OCI-LY1 (cell line): ENCODE data around the gene NCAPH2.
A peak's percentile ranks its signal among the peaks of the same experiment; 100 is the strongest.
"Not testable (repeated sequence)": the region's sequence is repeated elsewhere in the genome, so short reads cannot be mapped to it uniquely, and the experiment has no call there.

ENCODE experiments used
- H2AFZ ChIP-seq: fragments of 200-600 bp; sonication (generic), shearing (Covaris generic); 2 replicates; pipeline ENCODE4 v1.6.0; 2014; ENCODE audit warnings: antibody characterized with exemption, mild to moderate bottlenecking, low read length
- H3F3A ChIP-seq: fragments of 200-600 bp; sonication (generic), shearing (Covaris generic); 2 replicates; pipeline ENCODE4 v1.6.0; 2014; ENCODE audit warnings: mild to moderate bottlenecking, antibody characterized with exemption, low read length, moderate library complexity; ENCODE audit not compliant: insufficient read depth
- H3K27ac ChIP-seq: fragments of 200-600 bp; sonication (generic); 2 replicates; pipeline ENCODE4 v1.5.1; 2014; ENCODE audit warnings: low read length, mixed run types, mild to moderate bottlenecking, low read depth; ENCODE audit not compliant: poor library complexity, severe bottlenecking
- H3K27me3 ChIP-seq: fragments of 200-600 bp; sonication (generic); 2 replicates; pipeline ENCODE4 v1.6.0; 2014; ENCODE audit warnings: antibody characterized with exemption, mild to moderate bottlenecking, low read length, moderate library complexity; ENCODE audit not compliant: insufficient read depth
- H3K36me3 ChIP-seq: fragments of 200-600 bp; sonication (generic); 2 replicates; pipeline ENCODE4 v1.6.1; 2014; ENCODE audit warnings: mild to moderate bottlenecking, antibody characterized with exemption, low read length, moderate library complexity, mixed read lengths; ENCODE audit not compliant: insufficient read depth
- H3K4me1 ChIP-seq: fragments of 200-600 bp; sonication (generic); 2 replicates; pipeline ENCODE4 v1.5.1; 2014; ENCODE audit warnings: mild to moderate bottlenecking, low read length, moderate library complexity; ENCODE audit not compliant: insufficient read depth, severe bottlenecking
- H3K4me2 ChIP-seq: fragments of 200-600 bp; sonication (generic), shearing (Covaris generic); 2 replicates; pipeline ENCODE4 v1.6.1; 2014; ENCODE audit warnings: low read length
- H3K4me3 ChIP-seq: fragments of 200-600 bp; sonication (generic); 2 replicates; pipeline ENCODE4 v1.5.1; 2014; ENCODE audit warnings: low read length, low read depth, mild to moderate bottlenecking, mixed read lengths; ENCODE audit not compliant: poor library complexity, severe bottlenecking
- H3K79me2 ChIP-seq: fragments of 200-600 bp; shearing (Covaris generic); 2 replicates; pipeline ENCODE4 v1.6.1; 2016; ENCODE audit warnings: mixed run types, low read length, mixed read lengths; ENCODE audit not compliant: insufficient read depth
- H3K9ac ChIP-seq: fragments of 200-600 bp; sonication (generic), shearing (Covaris generic); 2 replicates; pipeline ENCODE4 v1.6.1; 2014; ENCODE audit warnings: mild to moderate bottlenecking, low read length, mixed read lengths
- H3K9me2 ChIP-seq: fragments of 200-600 bp; sonication (generic), shearing (Covaris generic); 2 replicates; pipeline ENCODE4 v1.6.1; 2014; ENCODE audit warnings: low read depth, mild to moderate bottlenecking, low read length, mixed read lengths
- H3K9me3 ChIP-seq: fragments of 200-600 bp; shearing (Covaris generic); 2 replicates; pipeline ENCODE4 v1.6.1; 2014; ENCODE audit warnings: low read length, mixed read lengths
- H4K20me1 ChIP-seq: fragments of 200-600 bp; sonication (generic), shearing (Covaris generic); 2 replicates; pipeline ENCODE4 v1.6.0; 2016; ENCODE audit warnings: mild to moderate bottlenecking, low read length; ENCODE audit not compliant: insufficient read depth
- EZH2 ChIP-seq: fragments of 200-600 bp; sonication (generic), shearing (Covaris generic); IDR thresholded peaks from 2 replicates; pipeline ENCODE4 v1.8.0; 2017; ENCODE audit warnings: borderline replicate concordance, mixed run types, mild to moderate bottlenecking, antibody characterized with exemption, low read length, moderate library complexity, mixed read lengths
- TF ChIP-seq, protein P1 (sequence below): fragments of 200-600 bp; sonication (generic), shearing (Covaris generic); IDR thresholded peaks from 2 replicates; pipeline ENCODE4 v1.5.1; 2017; ENCODE audit warnings: mild to moderate bottlenecking, antibody characterized with exemption, low read length, moderate library complexity, mixed read lengths

The NCAPH2 gene

DNA sequence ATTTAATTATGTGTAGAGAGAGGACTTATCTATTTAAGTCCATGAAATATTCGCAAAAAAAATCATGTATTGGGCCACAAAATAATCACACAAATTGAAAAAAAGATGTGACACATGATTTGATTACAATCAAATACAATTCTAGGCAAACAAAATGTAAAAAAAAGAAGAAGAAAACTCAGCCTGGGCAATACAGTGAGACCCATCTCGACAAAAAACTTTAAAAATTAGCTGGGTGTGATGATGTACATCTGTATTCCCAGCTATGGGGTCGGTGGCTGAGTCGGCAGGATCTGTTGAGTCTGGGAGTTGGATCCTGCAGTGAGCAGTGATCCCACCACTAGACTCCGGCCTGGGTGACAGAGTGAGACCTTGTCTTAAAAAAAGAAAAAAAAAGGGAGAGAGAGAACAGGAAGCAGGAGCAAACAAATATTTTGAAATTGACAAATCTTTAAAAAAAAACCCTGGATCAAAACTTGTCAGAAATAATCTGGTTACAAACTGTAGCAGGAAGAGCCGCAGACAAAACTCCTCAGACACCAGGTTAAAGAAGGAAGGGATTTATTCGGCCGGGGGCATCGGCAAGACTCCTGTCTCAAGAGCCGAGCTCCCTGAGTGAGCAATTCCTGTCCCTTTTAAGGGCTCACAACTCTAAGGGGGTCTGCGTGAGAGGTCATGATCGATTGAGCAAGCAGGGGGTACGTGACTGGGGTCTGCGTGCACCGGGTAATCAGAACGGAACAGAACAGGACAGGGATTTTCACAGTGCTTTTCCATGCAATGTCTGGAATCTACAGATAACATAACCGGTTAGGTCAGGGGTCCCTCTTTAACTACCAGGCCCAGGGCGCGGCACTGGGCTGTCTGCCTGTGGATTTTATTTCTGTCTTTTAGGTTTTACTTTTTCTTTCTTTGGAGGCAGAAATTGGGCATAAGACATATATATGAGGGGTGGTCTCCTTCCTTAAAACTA, 25.1 kb downstream of the NCAPH2 start:
- no peak overlapping the region for H3K4me2 ChIP-seq
- peak overlapping the region; percentile 85 for H3K27ac ChIP-seq
- H3K4me3 ChIP-seq: no peak overlapping the region

DNA sequence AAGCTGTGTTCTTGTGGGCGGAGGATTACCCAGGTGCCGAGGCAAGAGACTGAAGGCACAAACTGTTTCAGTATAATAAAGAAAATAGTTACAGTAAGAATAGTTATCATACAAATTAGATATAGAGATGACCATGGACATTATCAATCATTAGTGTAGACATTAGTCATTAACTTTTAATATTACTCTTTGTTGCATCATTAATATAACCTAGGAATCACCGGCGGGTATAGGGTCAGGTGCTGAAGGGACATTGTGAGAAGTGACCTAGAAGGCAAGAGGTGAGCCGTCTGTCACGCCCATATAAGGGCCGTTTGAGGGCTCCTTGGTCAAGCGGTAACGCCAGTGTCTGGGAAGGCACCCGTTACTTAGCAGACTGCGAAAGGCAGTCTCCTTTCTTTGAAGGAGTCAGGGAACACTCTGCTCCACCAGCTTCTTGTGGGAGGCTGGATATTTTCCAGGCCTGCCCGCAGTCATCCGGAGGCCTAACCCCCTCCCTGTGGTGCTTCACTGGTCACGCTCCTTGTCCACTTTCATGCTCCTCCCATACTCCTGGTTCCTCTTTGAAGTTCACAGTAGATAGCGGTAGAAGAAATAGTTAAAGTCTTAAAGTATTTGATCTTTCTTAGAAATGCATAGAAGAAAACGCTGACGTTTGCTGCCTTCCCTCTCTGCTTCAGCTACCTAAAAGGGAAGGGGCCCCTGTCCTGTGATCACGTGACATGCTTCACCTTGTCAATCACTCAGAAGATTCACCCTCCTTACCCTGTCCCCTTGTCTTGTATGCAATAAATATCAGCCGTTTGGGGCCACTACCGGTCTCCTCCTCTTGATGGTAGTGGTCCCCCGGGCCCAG, 26.1 kb downstream of the NCAPH2 start:
- Histone ChIP-seq H3K27ac (peak overlapping the region; percentile 85), H3K9ac (peak overlapping the region; percentile 41; the same call in 1 of the 2 replicates), H3K4me1 (peaks cover 61% of the 10 kb centered on the region), H3K4me2 (peak overlapping the region; percentile 43), H3K4me3 (peak overlapping the region; percentile 8)
- not testable (repeated sequence) for H4K20me1 ChIP-seq, H3K27me3 ChIP-seq, H3F3A ChIP-seq, H3K36me3 ChIP-seq, H3K9me2 ChIP-seq, H3K9me3 ChIP-seq, H3K79me2 ChIP-seq, H2AFZ ChIP-seq

More for the DNA sequence above, 25.1 kb downstream of the NCAPH2 start:
- Histone ChIP-seq H3F3A (peaks cover 8% of the 10 kb centered on the region), H2AFZ (no peak overlapping the region), H3K9me2 (no peaks in the 10 kb centered on the region), H4K20me1 (no peaks in the 10 kb centered on the region), H3K36me3 (no peaks in the 10 kb centered on the region), H3K27me3 (no peaks in the 10 kb centered on the region), H3K4me1 (peaks cover 53% of the 10 kb centered on the region), H3K9me3 (no peaks in the 10 kb centered on the region), H3K9ac (no peak overlapping the region), H3K79me2 (no peaks in the 10 kb centered on the region)
- TF ChIP-seq, protein P1, sequence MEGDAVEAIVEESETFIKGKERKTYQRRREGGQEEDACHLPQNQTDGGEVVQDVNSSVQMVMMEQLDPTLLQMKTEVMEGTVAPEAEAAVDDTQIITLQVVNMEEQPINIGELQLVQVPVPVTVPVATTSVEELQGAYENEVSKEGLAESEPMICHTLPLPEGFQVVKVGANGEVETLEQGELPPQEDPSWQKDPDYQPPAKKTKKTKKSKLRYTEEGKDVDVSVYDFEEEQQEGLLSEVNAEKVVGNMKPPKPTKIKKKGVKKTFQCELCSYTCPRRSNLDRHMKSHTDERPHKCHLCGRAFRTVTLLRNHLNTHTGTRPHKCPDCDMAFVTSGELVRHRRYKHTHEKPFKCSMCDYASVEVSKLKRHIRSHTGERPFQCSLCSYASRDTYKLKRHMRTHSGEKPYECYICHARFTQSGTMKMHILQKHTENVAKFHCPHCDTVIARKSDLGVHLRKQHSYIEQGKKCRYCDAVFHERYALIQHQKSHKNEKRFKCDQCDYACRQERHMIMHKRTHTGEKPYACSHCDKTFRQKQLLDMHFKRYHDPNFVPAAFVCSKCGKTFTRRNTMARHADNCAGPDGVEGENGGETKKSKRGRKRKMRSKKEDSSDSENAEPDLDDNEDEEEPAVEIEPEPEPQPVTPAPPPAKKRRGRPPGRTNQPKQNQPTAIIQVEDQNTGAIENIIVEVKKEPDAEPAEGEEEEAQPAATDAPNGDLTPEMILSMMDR: no peak
- no peak for TF ChIP-seq EZH2

DNA sequence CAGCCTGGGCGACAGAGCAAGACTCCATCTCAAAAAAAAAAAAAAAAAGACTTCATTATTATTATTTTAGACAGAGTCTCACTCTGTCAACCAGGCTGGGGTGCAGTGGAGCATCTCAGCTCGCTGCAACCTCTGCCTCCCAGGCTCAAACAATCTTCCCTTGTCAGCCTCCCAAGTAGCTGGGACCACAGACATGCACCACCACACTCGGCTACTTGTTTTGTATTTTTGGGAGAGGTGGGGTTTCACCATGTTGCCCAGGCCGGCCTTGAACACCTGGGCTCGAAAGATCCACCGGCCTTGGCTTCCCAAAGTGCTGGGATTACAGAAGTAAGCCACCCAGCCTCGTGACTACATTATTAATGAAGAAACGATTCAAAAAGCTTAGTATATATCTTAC, 27.1 kb downstream of the NCAPH2 start:
- H3K4me3 ChIP-seq: no peak overlapping the region
- H3K9me3 ChIP-seq: no peaks in the 10 kb centered on the region
- H3K9ac ChIP-seq: no peak overlapping the region

More for the DNA sequence above, 27.1 kb downstream of the NCAPH2 start:
- H3K79me2 ChIP-seq: no peaks in the 10 kb centered on the region
- peaks cover 64% of the 10 kb centered on the region for H3K4me1 ChIP-seq
- no peaks in the 10 kb centered on the region for H3K36me3 ChIP-seq
- H4K20me1 ChIP-seq: no peaks in the 10 kb centered on the region
- H3K27me3 ChIP-seq: no peaks in the 10 kb centered on the region
- peaks cover 6% of the 10 kb centered on the region; the same call in 1 of the 2 replicates for H3F3A ChIP-seq
- peak overlapping the region; percentile 45; the same call in 1 of the 2 replicates for H3K4me2 ChIP-seq
- no peaks in the 10 kb centered on the region for H3K9me2 ChIP-seq
- no peak overlapping the region for H2AFZ ChIP-seq
- H3K27ac ChIP-seq: peak overlapping the region; percentile 85
- no peak for TF ChIP-seq EZH2
- TF ChIP-seq, protein P1: no peak
